K562 (cell line): Measurements from ENCODE around the gene AIF1L. TPM values are rescaled to one million over a fixed set of nuclear protein-coding genes. Genes with fewer than 3 reads are reported as not detected.
A peak's percentile ranks its signal among the peaks of the same experiment; 100 is the strongest.

Source experiments
- ARHGAP35 ChIP-seq: fragments of 450-650 bp; IDR thresholded peaks from 2 replicates; pipeline ENCODE4 v1.6.1; 2018; ENCODE audit not compliant: partially characterized antibody
- BHLHE40 ChIP-seq: IDR thresholded peaks from 2 replicates; pipeline ENCODE4 v1.6.1; 2011; ENCODE audit warnings: low read length, improper control_type of control experiment
- EGR1 ChIP-seq: fragments of 450-650 bp; conservative IDR thresholded peaks from 2 replicates; pipeline ENCODE4 v1.6.1; 2017; ENCODE audit warnings: mild to moderate bottlenecking
- ELF1 ChIP-seq: fragments of 200-800 bp; sonication (Bioruptor generic); IDR thresholded peaks from 2 replicates; pipeline ENCODE4 v1.6.1; 2016; ENCODE audit warnings: missing genetic modification characterization, missing compliant biosample characterization
- HCFC1 ChIP-seq: IDR thresholded peaks from 2 replicates; pipeline ENCODE4 v1.6.1; 2012; ENCODE audit warnings: low read depth, low read length, improper control_type of control experiment
- SREBF2 ChIP-seq: sonication (generic); formaldehyde crosslinking; IDR thresholded peaks from 2 replicates; pipeline ENCODE4 v1.4.0; 2020; ENCODE audit warnings: mild to moderate bottlenecking, missing genetic modification reagents
- TAF1 ChIP-seq: IDR thresholded peaks from 2 replicates; pipeline ENCODE4 v1.6.1; 2011; ENCODE audit warnings: mild to moderate bottlenecking, low read length, moderate library complexity; ENCODE audit not compliant: insufficient read depth, control insufficient read depth, severe bottlenecking; ENCODE audit errors: extremely low read depth
- ZNF253 ChIP-seq: fragments of 250-450 bp; sonication (Bioruptor Pico); conservative IDR thresholded peaks from 2 replicates; pipeline ENCODE4 v1.6.1; 2021; ENCODE audit warnings: mild to moderate bottlenecking
- ZNF507 ChIP-seq: conservative IDR thresholded peaks from 2 replicates; pipeline ENCODE4 v1.6.1; 2017; ENCODE audit warnings: missing genetic modification characterization, missing compliant biosample characterization
- ZSCAN29 ChIP-seq: fragments of 450-650 bp; IDR thresholded peaks from 2 replicates; pipeline ENCODE4 v1.6.1; 2017
- polyA plus RNA-seq, 8 experiments: library from polyadenylated mRNA; depleted of rRNA in 4 of 8; stranded (reverse) in 5 of 8; unstranded in 3 of 8; fragments of >200 nt; fragmentation: Nextera tagmentation in 2 of 8; fragmentation: Illumina TruSeq in 1 of 8; extraction: Ambion mirVana in 2 of 8; extraction: Trizol in 1 of 8; gene quantifications; 2 replicates each; pipeline versions ENCODE4 v1.2.1 to v1.2.3, GENCODE V29; 2011 to 2014; ENCODE audit warnings: inconsistent platforms in 1 of 8, missing spikeins in 1 of 8
- total RNA-seq, 7 experiments: library from RNA; depleted of rRNA in 6 of 7; stranded (reverse); fragments of >200 nt in 6 of 7; fragmentation: Illumina TruSeq in 2 of 7; extraction: Trizol in 2 of 7; gene quantifications; 2 replicates each; pipeline versions ENCODE4 v1.2.1 to v1.2.3, GENCODE V29; 2011 to 2021; ENCODE audit warnings: low replicate concordance in 1 of 7
- TF ChIP-seq, protein P1 (sequence below): sonication (generic); formaldehyde crosslinking; IDR thresholded peaks from 2 replicates; pipeline ENCODE4 v1.8.1; 2022; ENCODE audit warnings: missing genetic modification reagents
- TF ChIP-seq, protein P2 (sequence below): fragments of 450-650 bp; IDR thresholded peaks from 2 replicates; pipeline ENCODE4 v1.6.1; 2016; ENCODE audit warnings: low read depth, mild to moderate bottlenecking, moderate library complexity
- TF ChIP-seq, protein P3 (sequence below): fragments of 250-450 bp; sonication (Bioruptor Pico); IDR thresholded peaks from 2 replicates; pipeline ENCODE4 v1.5.0; 2021
- TF ChIP-seq, protein P4 (sequence below), 2 experiments: fragments of 450-650 bp in 1 of 2; sonication (generic) in 1 of 2; formaldehyde crosslinking in 1 of 2; IDR thresholded peaks in 1 of 2; conservative IDR thresholded peaks in 1 of 2; 2 replicates each; pipeline versions ENCODE4 v1.6.1 to v1.8.1; 2016 to 2023; ENCODE audit warnings: mild to moderate bottlenecking in 2 of 2, moderate library complexity in 2 of 2, inconsistent platforms in 1 of 2, missing genetic modification reagents in 1 of 2
- TF ChIP-seq, protein P5 (sequence below): sonication (generic); formaldehyde crosslinking; IDR thresholded peaks from 2 replicates; pipeline ENCODE4 v1.8.1; 2023; ENCODE audit warnings: mild to moderate bottlenecking, missing genetic modification reagents
- TF ChIP-seq, protein P6 (sequence below), 2 experiments: fragments of 450-650 bp in 1 of 2; sonication (generic) in 1 of 2; formaldehyde crosslinking; conservative IDR thresholded peaks; 2 replicates each; pipeline versions ENCODE4 v1.4.0 to v1.8.1; 2020 to 2022; ENCODE audit warnings: mild to moderate bottlenecking in 1 of 2, missing genetic modification reagents in 1 of 2

Gene AIF1L
- total and polyA plus RNA-seq, 9 of the 15 experiments (the other 6 are each of a cell fraction or from before 2014, with no cell fraction given): 0.34 to 9.1 (median 1.3) TPM

DNA sequence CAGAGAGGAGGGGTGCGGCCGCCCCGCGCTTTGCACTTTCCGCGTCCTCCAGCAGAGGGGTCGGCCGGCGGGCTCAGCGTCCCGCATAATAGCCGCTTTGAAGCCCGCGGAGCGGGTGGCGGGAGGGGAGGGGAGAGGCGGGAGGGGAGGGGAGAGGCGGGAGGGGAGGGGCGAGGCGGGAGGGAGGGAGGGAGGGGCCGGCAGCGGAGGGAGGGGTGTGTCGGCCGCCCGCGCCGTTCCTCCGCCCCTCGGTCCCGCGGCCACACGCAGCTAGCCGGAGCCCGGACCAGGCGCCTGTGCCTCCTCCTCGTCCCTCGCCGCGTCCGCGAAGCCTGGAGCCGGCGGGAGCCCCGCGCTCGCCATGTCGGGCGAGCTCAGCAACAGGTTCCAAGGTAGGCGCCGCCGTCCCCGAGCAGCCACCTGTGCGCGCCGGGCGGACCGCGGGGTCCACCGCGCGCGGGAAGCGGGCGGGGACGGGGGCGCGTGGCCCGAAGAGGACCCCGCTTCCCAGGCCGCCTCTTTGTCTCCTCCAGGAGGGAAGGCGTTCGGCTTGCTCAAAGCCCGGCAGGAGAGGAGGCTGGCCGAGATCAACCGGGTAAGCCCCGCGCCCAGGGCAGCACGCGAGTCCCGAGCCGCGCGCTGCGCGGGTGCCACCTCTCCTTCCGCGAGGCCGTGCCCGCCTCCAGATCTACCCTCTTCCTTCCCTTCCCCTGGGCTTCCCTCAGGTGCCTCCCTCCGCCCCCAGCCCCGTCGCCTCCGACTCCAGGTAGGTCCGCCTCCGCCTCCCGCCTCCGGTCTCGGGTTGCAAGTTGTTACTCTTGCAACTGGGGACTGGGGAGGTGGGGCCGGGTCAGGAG is at the start of gene AIF1L (continued):
- no peak for TF ChIP-seq SREBF2 (CRISPR knock-in tag)
- no peak for TF ChIP-seq TAF1
- TF ChIP-seq, protein P1, sequence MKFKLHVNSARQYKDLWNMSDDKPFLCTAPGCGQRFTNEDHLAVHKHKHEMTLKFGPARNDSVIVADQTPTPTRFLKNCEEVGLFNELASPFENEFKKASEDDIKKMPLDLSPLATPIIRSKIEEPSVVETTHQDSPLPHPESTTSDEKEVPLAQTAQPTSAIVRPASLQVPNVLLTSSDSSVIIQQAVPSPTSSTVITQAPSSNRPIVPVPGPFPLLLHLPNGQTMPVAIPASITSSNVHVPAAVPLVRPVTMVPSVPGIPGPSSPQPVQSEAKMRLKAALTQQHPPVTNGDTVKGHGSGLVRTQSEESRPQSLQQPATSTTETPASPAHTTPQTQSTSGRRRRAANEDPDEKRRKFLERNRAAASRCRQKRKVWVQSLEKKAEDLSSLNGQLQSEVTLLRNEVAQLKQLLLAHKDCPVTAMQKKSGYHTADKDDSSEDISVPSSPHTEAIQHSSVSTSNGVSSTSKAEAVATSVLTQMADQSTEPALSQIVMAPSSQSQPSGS (CRISPR knock-in tag): no peak
- TF ChIP-seq ZSCAN29: no peak
- TF ChIP-seq BHLHE40: no peak
- TF ChIP-seq, protein P2, sequence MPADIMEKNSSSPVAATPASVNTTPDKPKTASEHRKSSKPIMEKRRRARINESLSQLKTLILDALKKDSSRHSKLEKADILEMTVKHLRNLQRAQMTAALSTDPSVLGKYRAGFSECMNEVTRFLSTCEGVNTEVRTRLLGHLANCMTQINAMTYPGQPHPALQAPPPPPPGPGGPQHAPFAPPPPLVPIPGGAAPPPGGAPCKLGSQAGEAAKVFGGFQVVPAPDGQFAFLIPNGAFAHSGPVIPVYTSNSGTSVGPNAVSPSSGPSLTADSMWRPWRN: no peak
- TF ChIP-seq, protein P3, sequence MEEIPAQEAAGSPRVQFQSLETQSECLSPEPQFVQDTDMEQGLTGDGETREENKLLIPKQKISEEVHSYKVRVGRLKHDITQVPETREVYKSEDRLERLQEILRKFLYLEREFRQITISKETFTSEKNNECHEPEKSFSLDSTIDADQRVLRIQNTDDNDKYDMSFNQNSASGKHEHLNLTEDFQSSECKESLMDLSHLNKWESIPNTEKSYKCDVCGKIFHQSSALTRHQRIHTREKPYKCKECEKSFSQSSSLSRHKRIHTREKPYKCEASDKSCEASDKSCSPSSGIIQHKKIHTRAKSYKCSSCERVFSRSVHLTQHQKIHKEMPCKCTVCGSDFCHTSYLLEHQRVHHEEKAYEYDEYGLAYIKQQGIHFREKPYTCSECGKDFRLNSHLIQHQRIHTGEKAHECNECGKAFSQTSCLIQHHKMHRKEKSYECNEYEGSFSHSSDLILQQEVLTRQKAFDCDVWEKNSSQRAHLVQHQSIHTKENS (CRISPR knock-in tag): no peak
- TF ChIP-seq ELF1: no peak
- TF ChIP-seq, protein P4, sequence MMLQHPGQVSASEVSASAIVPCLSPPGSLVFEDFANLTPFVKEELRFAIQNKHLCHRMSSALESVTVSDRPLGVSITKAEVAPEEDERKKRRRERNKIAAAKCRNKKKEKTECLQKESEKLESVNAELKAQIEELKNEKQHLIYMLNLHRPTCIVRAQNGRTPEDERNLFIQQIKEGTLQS (IDR thresholded peaks at IDR 0.05): no peak
- TF ChIP-seq, protein P4 (CRISPR knock-in tag; conservative IDR thresholded peaks at IDR 0.05): 0 out of 2 replicates have a peak, but pooled peaks have one; percentile 35
- TF ChIP-seq ZNF253 (CRISPR knock-in tag): no peak
- TF ChIP-seq, protein P5, sequence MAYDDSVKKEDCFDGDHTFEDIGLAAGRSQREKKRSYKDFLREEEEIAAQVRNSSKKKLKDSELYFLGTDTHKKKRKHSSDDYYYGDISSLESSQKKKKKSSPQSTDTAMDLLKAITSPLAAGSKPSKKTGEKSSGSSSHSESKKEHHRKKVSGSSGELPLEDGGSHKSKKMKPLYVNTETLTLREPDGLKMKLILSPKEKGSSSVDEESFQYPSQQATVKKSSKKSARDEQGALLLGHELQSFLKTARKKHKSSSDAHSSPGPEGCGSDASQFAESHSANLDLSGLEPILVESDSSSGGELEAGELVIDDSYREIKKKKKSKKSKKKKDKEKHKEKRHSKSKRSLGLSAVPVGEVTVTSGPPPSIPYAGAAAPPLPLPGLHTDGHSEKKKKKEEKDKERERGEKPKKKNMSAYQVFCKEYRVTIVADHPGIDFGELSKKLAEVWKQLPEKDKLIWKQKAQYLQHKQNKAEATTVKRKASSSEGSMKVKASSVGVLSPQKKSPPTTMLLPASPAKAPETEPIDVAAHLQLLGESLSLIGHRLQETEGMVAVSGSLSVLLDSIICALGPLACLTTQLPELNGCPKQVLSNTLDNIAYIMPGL (CRISPR knock-in tag): peak; percentile 43
- TF ChIP-seq HCFC1: no peak
- no peak for TF ChIP-seq EGR1
- TF ChIP-seq ARHGAP35: no peak
- TF ChIP-seq, protein P6, sequence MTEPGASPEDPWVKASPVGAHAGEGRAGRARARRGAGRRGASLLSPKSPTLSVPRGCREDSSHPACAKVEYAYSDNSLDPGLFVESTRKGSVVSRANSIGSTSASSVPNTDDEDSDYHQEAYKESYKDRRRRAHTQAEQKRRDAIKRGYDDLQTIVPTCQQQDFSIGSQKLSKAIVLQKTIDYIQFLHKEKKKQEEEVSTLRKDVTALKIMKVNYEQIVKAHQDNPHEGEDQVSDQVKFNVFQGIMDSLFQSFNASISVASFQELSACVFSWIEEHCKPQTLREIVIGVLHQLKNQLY (CRISPR knock-in tag; conservative IDR thresholded peaks at IDR 0.05): 0 out of 4 replicates have a peak, but pooled peaks of 1 of the 2 experiments have one; percentile 15
- no peak for TF ChIP-seq ZNF507 (tag)
